ENCODE data around the gene GXYLT2. TPM values are rescaled to one million over a fixed set of nuclear protein-coding genes. Genes with fewer than 3 reads are reported as not detected.

The GXYLT2 gene
- total RNA-seq, 1 donor from 2014 or later = 0.79 TPM

DNA sequence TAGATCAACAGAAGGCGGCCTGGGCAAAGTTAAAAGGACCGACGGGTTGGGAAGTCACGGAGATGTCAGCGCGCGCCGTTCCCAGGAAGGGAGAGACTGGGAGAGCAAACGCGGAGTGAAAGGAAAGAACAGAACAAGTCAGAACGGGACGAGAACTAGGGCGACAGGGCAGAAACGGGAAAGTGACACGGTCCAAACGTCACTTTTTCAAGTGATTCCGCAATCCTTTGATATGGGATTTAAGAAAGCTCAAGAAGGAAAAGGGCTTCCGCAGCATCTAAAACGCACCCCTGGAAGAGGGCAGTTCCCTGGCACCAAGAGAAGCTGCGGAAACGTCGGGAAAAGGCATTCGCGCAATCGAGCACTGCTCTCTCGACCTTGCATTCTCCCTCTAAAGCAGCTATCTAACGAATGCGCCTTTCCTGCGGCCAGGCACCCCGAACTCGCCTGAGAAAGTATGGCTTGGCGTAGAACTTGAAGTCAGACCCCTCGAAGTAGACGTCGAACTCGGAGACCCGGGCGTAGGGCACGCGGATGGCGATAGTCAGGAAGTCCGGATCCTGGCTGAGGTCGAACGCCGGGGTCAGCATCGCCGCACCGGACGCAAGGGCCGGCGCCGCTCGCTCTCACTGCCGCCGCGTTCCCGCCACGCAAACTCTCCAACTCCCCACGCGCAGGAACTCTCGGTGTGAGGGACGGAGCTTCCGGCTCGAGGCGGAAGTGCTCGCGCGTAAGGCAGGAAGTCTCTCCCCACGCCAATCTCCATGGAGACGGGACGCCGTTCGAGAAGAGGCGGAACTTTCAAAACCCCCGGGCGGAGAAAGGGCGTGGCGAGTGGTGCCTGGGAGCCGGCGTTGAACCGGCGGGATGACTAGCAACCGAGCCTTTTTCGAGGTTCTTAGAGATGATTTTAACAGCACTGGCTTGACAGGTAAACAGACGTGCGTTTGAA is 39.8 kb upstream of the GXYLT2 start, which contains the start of gene SHQ1:
Gene SHQ1 (minus strand): TSS at position 695 of the 952 bp plus-strand sequence. CDS start 105 bp downstream, at position 590.
- TF ChIP-seq, protein P1, sequence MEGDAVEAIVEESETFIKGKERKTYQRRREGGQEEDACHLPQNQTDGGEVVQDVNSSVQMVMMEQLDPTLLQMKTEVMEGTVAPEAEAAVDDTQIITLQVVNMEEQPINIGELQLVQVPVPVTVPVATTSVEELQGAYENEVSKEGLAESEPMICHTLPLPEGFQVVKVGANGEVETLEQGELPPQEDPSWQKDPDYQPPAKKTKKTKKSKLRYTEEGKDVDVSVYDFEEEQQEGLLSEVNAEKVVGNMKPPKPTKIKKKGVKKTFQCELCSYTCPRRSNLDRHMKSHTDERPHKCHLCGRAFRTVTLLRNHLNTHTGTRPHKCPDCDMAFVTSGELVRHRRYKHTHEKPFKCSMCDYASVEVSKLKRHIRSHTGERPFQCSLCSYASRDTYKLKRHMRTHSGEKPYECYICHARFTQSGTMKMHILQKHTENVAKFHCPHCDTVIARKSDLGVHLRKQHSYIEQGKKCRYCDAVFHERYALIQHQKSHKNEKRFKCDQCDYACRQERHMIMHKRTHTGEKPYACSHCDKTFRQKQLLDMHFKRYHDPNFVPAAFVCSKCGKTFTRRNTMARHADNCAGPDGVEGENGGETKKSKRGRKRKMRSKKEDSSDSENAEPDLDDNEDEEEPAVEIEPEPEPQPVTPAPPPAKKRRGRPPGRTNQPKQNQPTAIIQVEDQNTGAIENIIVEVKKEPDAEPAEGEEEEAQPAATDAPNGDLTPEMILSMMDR (IDR thresholded peaks at IDR 0.05; ENCODE audit: insufficient read depth, low read length, severe bottlenecking) = no peak
- DNase-seq (ENCODE audit: low read depth) (peak; percentile 92), FAIRE-seq (no peak)
- Histone ChIP-seq H3K4me3 (ENCODE audit: low read depth, low read length) (peak within 1 kb of the TSS; percentile 100), H3K36me3 (ENCODE audit: control insufficient read depth, insufficient read depth, low read length) (no peaks in the 10 kb centered on the region), H3K27me3 (ENCODE audit: control insufficient read depth, insufficient read depth, low read length) (no peaks in the 10 kb centered on the region)

DNA sequence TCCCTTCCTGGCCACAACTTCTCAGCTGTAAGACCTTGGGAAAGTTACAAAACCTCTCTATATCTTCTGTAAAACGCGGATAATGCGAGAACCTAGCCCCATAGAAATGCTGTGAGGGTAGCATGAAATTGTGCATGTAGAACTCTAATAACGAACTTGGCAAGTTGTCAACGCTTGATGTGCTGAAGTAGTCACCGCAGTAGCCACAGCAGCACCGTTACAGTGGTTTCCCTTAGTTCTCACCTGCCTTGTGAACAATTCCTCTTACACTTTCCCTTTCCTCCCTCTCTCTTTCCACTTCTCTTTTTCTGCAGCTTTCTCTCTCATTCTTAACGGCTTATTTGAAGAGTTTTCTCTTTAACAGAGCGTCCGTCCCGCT is 39.2 kb upstream of the GXYLT2 start:
- TF ChIP-seq, protein P1 (IDR thresholded peaks at IDR 0.05; ENCODE audit: insufficient read depth, low read length, severe bottlenecking) = no peak
- Histone ChIP-seq H3K36me3 (ENCODE audit: control insufficient read depth, insufficient read depth, low read length) (no peaks in the 10 kb centered on the region), H3K27me3 (ENCODE audit: control insufficient read depth, insufficient read depth, low read length) (no peaks in the 10 kb centered on the region), H3K4me3 (ENCODE audit: low read depth, low read length) (peak overlapping the region; percentile 100)
- DNase-seq (ENCODE audit: low read depth) (no peak), FAIRE-seq (no peak)

DNA sequence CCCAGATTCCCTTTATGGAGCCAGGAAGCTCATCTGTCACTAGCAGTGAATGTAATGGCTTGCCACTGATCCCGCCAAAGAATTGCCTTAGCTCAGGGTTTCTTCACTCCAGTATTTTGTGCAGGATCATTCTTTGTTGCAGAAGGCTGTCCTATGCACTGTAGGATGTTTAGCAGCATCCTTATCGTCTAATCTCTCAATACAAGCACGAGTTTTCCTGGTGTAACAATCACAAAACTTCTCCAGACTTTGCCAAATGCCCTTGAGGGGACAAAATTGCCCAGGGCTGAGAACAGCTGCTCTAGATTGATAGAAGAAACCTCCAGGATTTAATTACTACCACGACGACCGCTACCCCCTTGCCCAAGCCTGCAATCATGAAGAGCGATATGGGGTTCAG is 32.8 kb upstream of the GXYLT2 start:
- Histone ChIP-seq H3K27me3 (ENCODE audit: control insufficient read depth, insufficient read depth, low read length) (no peaks in the 10 kb centered on the region), H3K36me3 (ENCODE audit: control insufficient read depth, insufficient read depth, low read length) (no peaks in the 10 kb centered on the region), H3K4me3 (ENCODE audit: low read depth, low read length) (no peak overlapping the region)
- DNase-seq (ENCODE audit: low read depth) (no peak), FAIRE-seq (no peak)
- TF ChIP-seq, protein P1 (IDR thresholded peaks at IDR 0.05; ENCODE audit: insufficient read depth, low read length, severe bottlenecking) = no peak

DNA sequence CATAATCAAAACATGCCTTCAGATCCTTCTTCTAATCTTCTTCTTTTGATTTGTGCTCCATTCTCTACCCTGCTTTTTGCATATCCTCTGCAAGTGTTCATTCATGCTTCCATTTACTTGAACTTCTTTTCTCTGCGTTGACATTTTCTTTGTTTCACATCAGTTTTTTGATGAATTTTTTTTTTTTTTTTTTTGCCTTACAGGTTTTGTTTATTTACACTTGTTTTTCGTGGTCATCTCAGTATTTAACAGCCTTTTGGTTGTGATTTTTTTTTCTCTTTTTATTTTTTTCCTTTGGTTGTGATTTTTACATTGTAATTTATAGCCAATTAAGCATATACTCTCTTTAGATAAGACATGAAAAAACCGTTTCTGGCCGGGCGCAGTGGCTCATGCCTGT is 27.8 kb upstream of the GXYLT2 start:
- Histone ChIP-seq H3K4me3 (ENCODE audit: low read depth, low read length) (no peak overlapping the region), H3K27me3 (ENCODE audit: control insufficient read depth, insufficient read depth, low read length) (no peaks in the 10 kb centered on the region), H3K36me3 (ENCODE audit: control insufficient read depth, insufficient read depth, low read length) (no peaks in the 10 kb centered on the region)
- DNase-seq (ENCODE audit: low read depth) (no peak), FAIRE-seq (no peak)
- TF ChIP-seq, protein P1 (IDR thresholded peaks at IDR 0.05; ENCODE audit: insufficient read depth, low read length, severe bottlenecking) = no peak

DNA sequence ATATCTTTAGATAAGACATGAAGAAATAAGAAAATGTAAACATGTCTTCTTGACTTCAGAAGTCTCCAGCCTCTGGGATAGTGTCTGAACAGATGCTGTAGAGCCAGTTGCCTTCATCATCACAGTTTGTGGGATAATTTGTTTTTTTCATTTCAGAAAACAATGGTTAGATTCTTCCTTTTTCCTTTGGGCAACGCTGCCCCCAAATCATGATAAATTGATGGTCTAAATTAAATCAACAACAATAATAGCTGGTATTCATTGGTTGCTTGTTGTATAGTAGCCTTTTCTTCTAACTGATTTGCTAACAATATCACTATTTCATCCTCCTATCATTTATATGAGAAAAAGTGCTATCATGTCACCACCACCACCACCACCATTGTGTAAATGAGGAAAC is 27.0 kb upstream of the GXYLT2 start:
- H3K27me3 ChIP-seq (ENCODE audit: control insufficient read depth, insufficient read depth, low read length) = no peaks in the 10 kb centered on the region
- FAIRE-seq = no peak

More for the DNA sequence above, 27.0 kb upstream of the GXYLT2 start:
- Histone ChIP-seq H3K36me3 (ENCODE audit: control insufficient read depth, insufficient read depth, low read length) (no peaks in the 10 kb centered on the region), H3K4me3 (ENCODE audit: low read depth, low read length) (no peak overlapping the region)
- DNase-seq (ENCODE audit: low read depth) = no peak
- TF ChIP-seq, protein P1 (IDR thresholded peaks at IDR 0.05; ENCODE audit: insufficient read depth, low read length, severe bottlenecking) = no peak
